Measurements from ENCODE around the gene TTC21A.

The TTC21A gene

DNA sequence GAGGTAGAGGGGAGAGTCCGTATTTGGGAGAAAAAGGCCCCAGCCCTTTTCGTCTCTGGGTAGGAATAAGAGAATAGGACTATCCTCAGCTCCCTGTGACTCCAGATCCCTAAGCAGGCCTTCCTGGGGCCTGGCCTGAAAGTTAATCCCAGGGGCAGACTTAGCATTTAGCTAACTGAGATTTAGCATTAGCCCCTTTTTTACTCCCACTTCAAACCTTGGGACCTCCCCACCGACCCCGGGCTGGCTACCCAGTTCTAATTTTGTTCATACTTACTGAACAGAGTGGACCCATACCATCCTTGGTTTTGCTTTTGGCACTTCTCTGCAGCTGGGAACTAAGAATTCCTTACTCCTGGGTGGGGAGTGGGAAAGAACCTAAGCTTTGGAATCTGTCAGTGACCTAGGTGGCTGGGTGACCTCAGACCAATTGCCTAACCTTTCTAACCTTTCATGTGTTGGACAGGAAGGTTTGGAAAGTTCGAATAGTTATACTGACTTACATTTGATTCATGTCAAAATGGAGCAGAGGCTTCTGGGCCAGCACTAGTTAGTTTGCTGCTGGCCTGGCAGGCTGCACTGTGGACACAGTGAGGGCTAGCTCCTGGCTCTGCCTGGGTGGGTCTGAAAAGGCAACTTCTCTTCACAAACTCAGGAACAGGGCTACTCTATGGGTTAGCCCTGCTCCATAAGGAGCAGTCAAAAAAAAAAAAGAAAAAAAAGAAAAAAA is 11.6 kb downstream of the TTC21A start:
- no peak for ATAC-seq
- TF ChIP-seq CSDC2 (CRISPR knock-in tag; IDR thresholded peaks at IDR 0.05): no peak
- no peak for TF ChIP-seq ZNF8 (CRISPR knock-in tag; IDR thresholded peaks at IDR 0.05)
- TF ChIP-seq ISL1 (CRISPR knock-in tag; IDR thresholded peaks at IDR 0.05): no peak
- no peak for TF ChIP-seq ZNF70 (CRISPR knock-in tag; IDR thresholded peaks at IDR 0.05)
- TF ChIP-seq ZNF565 (CRISPR knock-in tag; conservative IDR thresholded peaks at IDR 0.05; ENCODE audit: low read depth): no peak
- TF ChIP-seq PPARA (CRISPR knock-in tag; IDR thresholded peaks at IDR 0.05; ENCODE audit: borderline replicate concordance): no peak
- no peak for TF ChIP-seq POU6F1 (CRISPR knock-in tag; IDR thresholded peaks at IDR 0.05; ENCODE audit: borderline replicate concordance, low read depth)
- no peak for TF ChIP-seq OSR1 (CRISPR knock-in tag; IDR thresholded peaks at IDR 0.05)
- no peak for TF ChIP-seq SNAI2 (CRISPR knock-in tag; IDR thresholded peaks at IDR 0.05)
- TF ChIP-seq, protein P1, sequence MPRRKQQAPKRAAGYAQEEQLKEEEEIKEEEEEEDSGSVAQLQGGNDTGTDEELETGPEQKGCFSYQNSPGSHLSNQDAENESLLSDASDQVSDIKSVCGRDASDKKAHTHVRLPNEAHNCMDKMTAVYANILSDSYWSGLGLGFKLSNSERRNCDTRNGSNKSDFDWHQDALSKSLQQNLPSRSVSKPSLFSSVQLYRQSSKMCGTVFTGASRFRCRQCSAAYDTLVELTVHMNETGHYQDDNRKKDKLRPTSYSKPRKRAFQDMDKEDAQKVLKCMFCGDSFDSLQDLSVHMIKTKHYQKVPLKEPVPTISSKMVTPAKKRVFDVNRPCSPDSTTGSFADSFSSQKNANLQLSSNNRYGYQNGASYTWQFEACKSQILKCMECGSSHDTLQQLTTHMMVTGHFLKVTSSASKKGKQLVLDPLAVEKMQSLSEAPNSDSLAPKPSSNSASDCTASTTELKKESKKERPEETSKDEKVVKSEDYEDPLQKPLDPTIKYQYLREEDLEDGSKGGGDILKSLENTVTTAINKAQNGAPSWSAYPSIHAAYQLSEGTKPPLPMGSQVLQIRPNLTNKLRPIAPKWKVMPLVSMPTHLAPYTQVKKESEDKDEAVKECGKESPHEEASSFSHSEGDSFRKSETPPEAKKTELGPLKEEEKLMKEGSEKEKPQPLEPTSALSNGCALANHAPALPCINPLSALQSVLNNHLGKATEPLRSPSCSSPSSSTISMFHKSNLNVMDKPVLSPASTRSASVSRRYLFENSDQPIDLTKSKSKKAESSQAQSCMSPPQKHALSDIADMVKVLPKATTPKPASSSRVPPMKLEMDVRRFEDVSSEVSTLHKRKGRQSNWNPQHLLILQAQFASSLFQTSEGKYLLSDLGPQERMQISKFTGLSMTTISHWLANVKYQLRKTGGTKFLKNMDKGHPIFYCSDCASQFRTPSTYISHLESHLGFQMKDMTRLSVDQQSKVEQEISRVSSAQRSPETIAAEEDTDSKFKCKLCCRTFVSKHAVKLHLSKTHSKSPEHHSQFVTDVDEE (CRISPR knock-in tag; IDR thresholded peaks at IDR 0.05): no peak
- TF ChIP-seq, protein P2, sequence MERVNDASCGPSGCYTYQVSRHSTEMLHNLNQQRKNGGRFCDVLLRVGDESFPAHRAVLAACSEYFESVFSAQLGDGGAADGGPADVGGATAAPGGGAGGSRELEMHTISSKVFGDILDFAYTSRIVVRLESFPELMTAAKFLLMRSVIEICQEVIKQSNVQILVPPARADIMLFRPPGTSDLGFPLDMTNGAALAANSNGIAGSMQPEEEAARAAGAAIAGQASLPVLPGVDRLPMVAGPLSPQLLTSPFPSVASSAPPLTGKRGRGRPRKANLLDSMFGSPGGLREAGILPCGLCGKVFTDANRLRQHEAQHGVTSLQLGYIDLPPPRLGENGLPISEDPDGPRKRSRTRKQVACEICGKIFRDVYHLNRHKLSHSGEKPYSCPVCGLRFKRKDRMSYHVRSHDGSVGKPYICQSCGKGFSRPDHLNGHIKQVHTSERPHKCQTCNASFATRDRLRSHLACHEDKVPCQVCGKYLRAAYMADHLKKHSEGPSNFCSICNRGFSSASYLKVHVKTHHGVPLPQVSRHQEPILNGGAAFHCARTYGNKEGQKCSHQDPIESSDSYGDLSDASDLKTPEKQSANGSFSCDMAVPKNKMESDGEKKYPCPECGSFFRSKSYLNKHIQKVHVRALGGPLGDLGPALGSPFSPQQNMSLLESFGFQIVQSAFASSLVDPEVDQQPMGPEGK (CRISPR knock-in tag; IDR thresholded peaks at IDR 0.05; ENCODE audit: borderline replicate concordance): no peak
- TF ChIP-seq BACH2 (CRISPR knock-in tag; IDR thresholded peaks at IDR 0.05; ENCODE audit: borderline replicate concordance): no peak
- no peak for TF ChIP-seq CREB5 (CRISPR knock-in tag; IDR thresholded peaks at IDR 0.05; ENCODE audit: low read depth)
- TF ChIP-seq ZC3H10 (CRISPR knock-in tag; IDR thresholded peaks at IDR 0.05): no peak
- TF ChIP-seq ESRRG (CRISPR knock-in tag; IDR thresholded peaks at IDR 0.05): no peak
- TF ChIP-seq RARB (CRISPR knock-in tag; IDR thresholded peaks at IDR 0.05): no peak
- TF ChIP-seq GLIS3 (CRISPR knock-in tag; IDR thresholded peaks at IDR 0.05): no peak
- TF ChIP-seq TCF4 (CRISPR knock-in tag; IDR thresholded peaks at IDR 0.05; ENCODE audit: borderline replicate concordance): no peak
- TF ChIP-seq CSRNP3 (CRISPR knock-in tag; IDR thresholded peaks at IDR 0.05): no peak
- TF ChIP-seq ZFP3 (CRISPR knock-in tag; IDR thresholded peaks at IDR 0.05): no peak

DNA sequence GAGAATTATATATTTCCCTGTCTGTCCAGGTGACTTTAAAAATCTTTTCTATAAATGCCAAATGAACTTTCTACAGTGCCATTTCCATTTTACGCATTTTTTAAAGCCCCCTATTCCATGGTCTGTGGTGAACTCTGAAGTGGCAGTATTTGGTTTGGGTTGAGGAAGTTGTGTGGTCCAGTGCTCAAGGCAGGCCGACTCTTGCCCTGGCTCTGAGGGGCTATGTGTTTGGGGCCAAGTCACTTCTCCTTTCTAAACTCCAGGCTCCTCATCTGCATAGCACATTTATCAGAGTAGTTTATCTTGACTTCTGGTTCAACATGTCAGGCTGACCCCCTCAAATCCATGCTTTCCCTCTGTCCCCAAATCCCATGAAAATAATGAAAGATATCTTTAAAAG is 14.1 kb downstream of the TTC21A start:
- TF ChIP-seq ZFP30 (CRISPR knock-in tag; IDR thresholded peaks at IDR 0.05): no peak
- no peak for TF ChIP-seq CSDC2 (CRISPR knock-in tag; IDR thresholded peaks at IDR 0.05)
- no peak for ATAC-seq

DNA sequence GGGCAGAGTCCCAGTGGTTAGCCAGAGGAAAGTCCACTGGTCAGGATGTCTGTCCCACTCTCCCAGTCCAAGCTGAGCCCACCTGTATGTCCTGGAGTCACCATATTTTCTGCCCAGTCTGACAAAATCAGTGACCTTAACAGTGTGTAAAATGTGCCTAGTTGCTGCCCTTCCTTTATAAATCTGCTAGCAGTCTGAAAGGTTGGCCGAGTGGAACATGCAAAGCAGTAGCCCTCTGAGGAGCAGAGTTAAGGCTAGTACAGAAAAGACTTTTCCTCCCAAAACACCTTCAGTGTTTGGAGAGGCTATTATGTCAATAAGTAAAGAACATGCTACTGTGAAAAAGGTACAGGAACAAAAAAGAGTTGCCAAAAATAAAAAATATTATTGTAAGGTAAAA is 15.3 kb downstream of the TTC21A start:
- TF ChIP-seq CSRNP3 (CRISPR knock-in tag; IDR thresholded peaks at IDR 0.05) (no peak), ZC3H10 (CRISPR knock-in tag; IDR thresholded peaks at IDR 0.05) (no peak), SNAI2 (CRISPR knock-in tag; IDR thresholded peaks at IDR 0.05) (no peak), ZNF8 (CRISPR knock-in tag; IDR thresholded peaks at IDR 0.05) (no peak), ISL1 (CRISPR knock-in tag; IDR thresholded peaks at IDR 0.05) (no peak), ZFP30 (CRISPR knock-in tag; IDR thresholded peaks at IDR 0.05) (no peak), BACH2 (CRISPR knock-in tag; IDR thresholded peaks at IDR 0.05; ENCODE audit: borderline replicate concordance) (no peak)
- ATAC-seq: no peak

Measured in SK-N-SH treated with all-trans-retinoic acid at 6 μM for 48 hours (cell line).